ENCODE measurements around the gene F10.

Gene F10

DNA sequence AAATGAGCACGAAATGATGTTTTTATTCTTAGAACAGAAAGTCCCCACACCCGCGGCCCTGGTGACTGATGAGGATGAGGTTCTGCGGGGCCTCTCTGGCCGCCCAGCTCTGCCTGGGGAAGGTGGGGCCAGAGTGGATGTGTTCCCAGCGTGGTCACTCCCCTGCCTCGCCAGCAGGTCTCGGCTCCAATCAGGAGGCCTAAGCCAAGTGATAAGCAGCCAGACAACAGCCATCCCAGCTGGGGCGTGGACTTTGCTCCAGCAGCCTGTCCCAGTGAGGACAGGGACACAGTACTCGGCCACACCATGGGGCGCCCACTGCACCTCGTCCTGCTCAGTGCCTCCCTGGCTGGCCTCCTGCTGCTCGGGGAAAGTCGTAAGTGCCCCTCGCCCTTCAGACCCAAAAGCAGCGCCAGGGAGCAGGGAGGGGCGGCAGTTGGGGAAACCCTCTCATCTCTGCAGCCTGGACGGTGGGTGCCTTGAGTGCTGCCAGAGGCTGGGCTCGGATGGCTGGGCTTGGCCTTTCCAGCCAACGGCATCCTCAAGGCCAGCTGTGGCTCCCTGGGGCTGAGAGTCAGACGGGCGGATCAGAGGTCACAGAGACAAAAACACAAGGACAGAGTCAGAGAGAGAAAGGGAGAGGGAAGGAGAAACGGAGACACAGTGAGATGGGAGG is at the start of gene F10:
Gene F10 (plus strand): TSS at position 250 of the 676 bp plus-strand sequence. CDS start 57 bp downstream, at position 307.
- Histone ChIP-seq H3K4me3 (IDR thresholded peaks at IDR 0.05; ENCODE audit: insufficient read depth, low read depth, low read length) (no peak within 1 kb of the TSS), H3K36me3 (ENCODE audit: insufficient read depth) (no peaks in the 10 kb centered on the region), H3K9ac (no peak within 1 kb of the TSS), H4K20me1 (ENCODE audit: insufficient read depth) (no peaks in the 10 kb centered on the region), H3K79me2 (ENCODE audit: insufficient read depth, low read depth) (no peaks in the 10 kb centered on the region), H3K4me2 (no peak within 1 kb of the TSS), H3K27ac (no peak within 1 kb of the TSS), H2AFZ (ENCODE audit: low read depth) (no peak within 1 kb of the TSS), H3K4me1 (ENCODE audit: low read depth, poor library complexity, severe bottlenecking) (no peaks in the 10 kb centered on the region), H3K27me3 (ENCODE audit: insufficient read depth, low read depth) (peaks cover 2% of the 10 kb centered on the region; the same call in 1 of the 2 replicates)
- TF ChIP-seq, protein P1, sequence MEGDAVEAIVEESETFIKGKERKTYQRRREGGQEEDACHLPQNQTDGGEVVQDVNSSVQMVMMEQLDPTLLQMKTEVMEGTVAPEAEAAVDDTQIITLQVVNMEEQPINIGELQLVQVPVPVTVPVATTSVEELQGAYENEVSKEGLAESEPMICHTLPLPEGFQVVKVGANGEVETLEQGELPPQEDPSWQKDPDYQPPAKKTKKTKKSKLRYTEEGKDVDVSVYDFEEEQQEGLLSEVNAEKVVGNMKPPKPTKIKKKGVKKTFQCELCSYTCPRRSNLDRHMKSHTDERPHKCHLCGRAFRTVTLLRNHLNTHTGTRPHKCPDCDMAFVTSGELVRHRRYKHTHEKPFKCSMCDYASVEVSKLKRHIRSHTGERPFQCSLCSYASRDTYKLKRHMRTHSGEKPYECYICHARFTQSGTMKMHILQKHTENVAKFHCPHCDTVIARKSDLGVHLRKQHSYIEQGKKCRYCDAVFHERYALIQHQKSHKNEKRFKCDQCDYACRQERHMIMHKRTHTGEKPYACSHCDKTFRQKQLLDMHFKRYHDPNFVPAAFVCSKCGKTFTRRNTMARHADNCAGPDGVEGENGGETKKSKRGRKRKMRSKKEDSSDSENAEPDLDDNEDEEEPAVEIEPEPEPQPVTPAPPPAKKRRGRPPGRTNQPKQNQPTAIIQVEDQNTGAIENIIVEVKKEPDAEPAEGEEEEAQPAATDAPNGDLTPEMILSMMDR (conservative IDR thresholded peaks at IDR 0.05; ENCODE audit: low read depth, low read length): no peak

DNA sequence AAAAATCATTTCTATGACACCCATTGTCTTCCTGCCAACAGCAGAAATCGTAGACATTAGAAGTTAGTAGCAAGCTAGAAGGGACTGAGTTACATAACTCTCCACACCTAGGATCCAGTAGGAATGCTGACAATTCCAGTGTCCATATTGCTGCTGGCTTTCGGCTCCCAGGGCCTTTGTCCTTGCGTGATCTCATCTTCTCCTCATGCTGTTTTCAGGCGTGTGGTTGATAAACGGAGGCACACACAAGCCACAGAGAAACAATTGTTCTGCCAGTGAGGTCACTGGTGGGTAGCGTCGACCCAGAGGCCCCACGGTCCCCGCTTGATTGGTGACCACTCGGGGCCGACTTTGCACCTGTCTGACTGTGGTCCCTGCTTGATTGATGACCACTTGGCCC is 48.7 kb upstream of the F10 start:
- Histone ChIP-seq H3K79me2 (ENCODE audit: insufficient read depth, low read depth) (no peaks in the 10 kb centered on the region), H3K4me1 (ENCODE audit: low read depth, poor library complexity, severe bottlenecking) (no peaks in the 10 kb centered on the region), H4K20me1 (ENCODE audit: insufficient read depth) (no peaks in the 10 kb centered on the region), H3K4me2 (no peak overlapping the region), H3K4me3 (IDR thresholded peaks at IDR 0.05; ENCODE audit: insufficient read depth, low read depth, low read length) (no peak overlapping the region), H3K27me3 (ENCODE audit: insufficient read depth, low read depth) (no peaks in the 10 kb centered on the region), H3K9ac (no peak overlapping the region), H3K27ac (no peak overlapping the region), H2AFZ (ENCODE audit: low read depth) (no peak overlapping the region), H3K36me3 (ENCODE audit: insufficient read depth) (no peaks in the 10 kb centered on the region)
- TF ChIP-seq, protein P1 (conservative IDR thresholded peaks at IDR 0.05; ENCODE audit: low read depth, low read length): no peak

DNA sequence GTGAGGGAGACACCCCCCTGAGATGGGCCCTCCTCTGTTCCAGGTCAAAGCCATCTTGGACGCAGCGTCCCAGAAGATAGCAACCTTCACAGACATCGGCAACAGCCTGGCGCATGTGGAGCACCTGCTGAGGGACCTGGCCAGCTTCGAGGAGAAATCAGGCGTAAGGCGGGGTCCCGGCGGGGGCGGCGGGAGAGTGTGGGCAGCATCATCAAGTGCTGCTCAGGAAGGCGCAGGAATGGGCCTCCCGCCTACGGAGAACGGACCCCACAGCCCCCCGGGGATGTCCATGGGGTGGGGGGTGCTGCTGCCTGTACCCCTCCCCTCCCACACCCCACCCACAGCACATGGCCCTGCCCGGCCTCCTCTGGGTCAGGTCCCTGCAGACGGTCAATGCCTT is 48.2 kb upstream of the F10 start:
- Histone ChIP-seq H3K36me3 (ENCODE audit: insufficient read depth) (no peaks in the 10 kb centered on the region), H3K4me3 (IDR thresholded peaks at IDR 0.05; ENCODE audit: insufficient read depth, low read depth, low read length) (no peak overlapping the region), H3K4me1 (ENCODE audit: low read depth, poor library complexity, severe bottlenecking) (no peaks in the 10 kb centered on the region), H2AFZ (ENCODE audit: low read depth) (no peak overlapping the region), H3K9ac (no peak overlapping the region), H3K4me2 (no peak overlapping the region), H3K79me2 (ENCODE audit: insufficient read depth, low read depth) (no peaks in the 10 kb centered on the region), H3K27me3 (ENCODE audit: insufficient read depth, low read depth) (no peaks in the 10 kb centered on the region), H4K20me1 (ENCODE audit: insufficient read depth) (no peaks in the 10 kb centered on the region), H3K27ac (no peak overlapping the region)
- TF ChIP-seq, protein P1 (conservative IDR thresholded peaks at IDR 0.05; ENCODE audit: low read depth, low read length): no peak

DNA sequence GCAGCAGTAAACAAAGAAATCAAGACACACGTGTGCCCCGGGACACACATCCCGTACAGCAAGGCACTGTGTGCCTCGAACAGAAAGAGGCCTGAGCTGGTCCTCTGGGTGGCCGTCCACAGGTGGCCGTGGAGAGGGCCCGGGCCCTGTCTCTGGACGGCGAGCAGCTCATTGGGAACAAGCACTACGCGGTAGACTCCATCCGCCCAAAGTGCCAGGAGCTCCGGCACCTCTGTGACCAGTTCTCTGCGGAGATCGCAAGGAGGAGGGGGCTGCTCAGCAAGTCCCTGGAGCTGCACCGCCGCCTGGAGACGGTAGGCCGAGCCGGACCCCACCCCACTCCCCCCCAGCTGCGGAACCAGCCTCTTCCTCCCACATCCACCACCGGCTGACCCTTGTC is 47.7 kb upstream of the F10 start:
- Histone ChIP-seq H2AFZ (ENCODE audit: low read depth) (no peak overlapping the region), H4K20me1 (ENCODE audit: insufficient read depth) (no peaks in the 10 kb centered on the region), H3K27ac (no peak overlapping the region), H3K4me1 (ENCODE audit: low read depth, poor library complexity, severe bottlenecking) (no peaks in the 10 kb centered on the region), H3K4me3 (IDR thresholded peaks at IDR 0.05; ENCODE audit: insufficient read depth, low read depth, low read length) (no peak overlapping the region), H3K36me3 (ENCODE audit: insufficient read depth) (no peaks in the 10 kb centered on the region), H3K9ac (no peak overlapping the region), H3K4me2 (no peak overlapping the region), H3K79me2 (ENCODE audit: insufficient read depth, low read depth) (no peaks in the 10 kb centered on the region), H3K27me3 (ENCODE audit: insufficient read depth, low read depth) (no peaks in the 10 kb centered on the region)
- TF ChIP-seq, protein P1 (conservative IDR thresholded peaks at IDR 0.05; ENCODE audit: low read depth, low read length): no peak
